GM08714 (cell line): ENCODE results near the gene PNKD.
"Not testable (repeated sequence)": the region's sequence is repeated elsewhere in the genome, so short reads cannot be mapped to it uniquely, and the experiment has no call there.

Experiments used
- H3K4me3 ChIP-seq: fragments of 200-500 bp; sonication (Bioruptor generic); 2 replicates; pipeline ENCODE4 v1.5.1; 2014; ENCODE audit warnings: mild to moderate bottlenecking, low read length, inconsistent platforms
- ZNF274 ChIP-seq: IDR thresholded peaks from 2 replicates; pipeline ENCODE4 v1.6.1; 2012; ENCODE audit warnings: mild to moderate bottlenecking, low read depth, low read length

The PNKD gene

GRCh38 chr2:218262631-218263586, 7.4 kb upstream of the PNKD start:
- H3K4me3 ChIP-seq: no peak overlapping the region
- TF ChIP-seq ZNF274: no peak

GRCh38 chr2:218263817-218264641, 6.3 kb upstream of the PNKD start:
- TF ChIP-seq ZNF274: no peak
- H3K4me3 ChIP-seq: no peak overlapping the region

GRCh38 chr2:218264773-218265561, 5.4 kb upstream of the PNKD start:
- no peak overlapping the region for H3K4me3 ChIP-seq
- no peak for TF ChIP-seq ZNF274

GRCh38 chr2:218265626-218266025, 4.7 kb upstream of the PNKD start:
- no peak for TF ChIP-seq ZNF274
- H3K4me3 ChIP-seq: no peak overlapping the region

GRCh38 chr2:218266316-218266979, 3.9 kb upstream of the PNKD start:
- no peak overlapping the region for H3K4me3 ChIP-seq
- TF ChIP-seq ZNF274: no peak

GRCh38 chr2:218267259-218267658, 3.1 kb upstream of the PNKD start:
- no peak overlapping the region for H3K4me3 ChIP-seq
- TF ChIP-seq ZNF274: no peak

- TF ChIP-seq ZNF274: no peak
- H3K4me3 ChIP-seq: peak overlapping the region; percentile 79
Observed at GRCh38 chr2:218270721-218271486, 585 bp downstream of the PNKD start.

- TF ChIP-seq ZNF274: no peak
- peak overlapping the region; percentile 79; the same call in 1 of the 2 replicates for H3K4me3 ChIP-seq
Observed at GRCh38 chr2:218271487-218271797, 1.1 kb downstream of the PNKD start.

GRCh38 chr2:218271865-218272530, 1.7 kb downstream of the PNKD start:
- H3K4me3 ChIP-seq: no peak overlapping the region
- no peak for TF ChIP-seq ZNF274

- no peak for TF ChIP-seq ZNF274
- no peak overlapping the region for H3K4me3 ChIP-seq
Observed at GRCh38 chr2:218272531-218273212, 2.4 kb downstream of the PNKD start.

GRCh38 chr2:218273214-218273907, 3.0 kb downstream of the PNKD start:
- H3K4me3 ChIP-seq: not testable (repeated sequence)

GRCh38 chr2:218273908-218274249, 3.6 kb downstream of the PNKD start:
- TF ChIP-seq ZNF274: no peak
- no peak overlapping the region for H3K4me3 ChIP-seq
